ENCODE measurements around the gene SLC35G4.

The SLC35G4 gene

DNA sequence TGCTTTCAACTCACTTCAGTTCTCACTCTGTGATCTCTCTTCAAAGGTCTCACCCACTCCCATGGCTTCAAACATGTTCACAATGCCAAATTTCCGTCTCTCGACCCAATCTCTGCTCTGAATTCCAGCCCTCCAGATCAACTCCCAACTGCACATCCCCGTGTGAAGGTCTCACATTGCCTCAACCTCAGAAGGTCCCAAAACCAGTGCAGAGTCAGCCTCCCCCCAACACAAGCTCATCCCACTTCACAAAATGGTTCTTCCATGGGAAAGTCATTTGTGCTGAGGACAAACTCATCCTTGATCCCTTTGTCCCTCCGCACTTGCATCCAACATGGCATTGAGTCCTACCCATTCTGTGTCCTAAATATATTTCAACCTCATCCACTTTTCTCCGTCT is 48.6 kb downstream of the SLC35G4 start:
- TF ChIP-seq, protein P1, sequence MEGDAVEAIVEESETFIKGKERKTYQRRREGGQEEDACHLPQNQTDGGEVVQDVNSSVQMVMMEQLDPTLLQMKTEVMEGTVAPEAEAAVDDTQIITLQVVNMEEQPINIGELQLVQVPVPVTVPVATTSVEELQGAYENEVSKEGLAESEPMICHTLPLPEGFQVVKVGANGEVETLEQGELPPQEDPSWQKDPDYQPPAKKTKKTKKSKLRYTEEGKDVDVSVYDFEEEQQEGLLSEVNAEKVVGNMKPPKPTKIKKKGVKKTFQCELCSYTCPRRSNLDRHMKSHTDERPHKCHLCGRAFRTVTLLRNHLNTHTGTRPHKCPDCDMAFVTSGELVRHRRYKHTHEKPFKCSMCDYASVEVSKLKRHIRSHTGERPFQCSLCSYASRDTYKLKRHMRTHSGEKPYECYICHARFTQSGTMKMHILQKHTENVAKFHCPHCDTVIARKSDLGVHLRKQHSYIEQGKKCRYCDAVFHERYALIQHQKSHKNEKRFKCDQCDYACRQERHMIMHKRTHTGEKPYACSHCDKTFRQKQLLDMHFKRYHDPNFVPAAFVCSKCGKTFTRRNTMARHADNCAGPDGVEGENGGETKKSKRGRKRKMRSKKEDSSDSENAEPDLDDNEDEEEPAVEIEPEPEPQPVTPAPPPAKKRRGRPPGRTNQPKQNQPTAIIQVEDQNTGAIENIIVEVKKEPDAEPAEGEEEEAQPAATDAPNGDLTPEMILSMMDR (conservative IDR thresholded peaks at IDR 0.05; ENCODE audit: low read depth, low read length): no peak
- H3K4me3 ChIP-seq (ENCODE audit: low read depth, low read length): no peak overlapping the region
- DNase-seq (ENCODE audit: low read depth): no peak

- TF ChIP-seq, protein P1 (conservative IDR thresholded peaks at IDR 0.05; ENCODE audit: low read depth, low read length): no peak
- no peak for DNase-seq (ENCODE audit: low read depth)
- H3K4me3 ChIP-seq (ENCODE audit: low read depth, low read length): no peak overlapping the region
These were observed 49.6 kb downstream of the SLC35G4 start for GRCh38 chr18:11658989-11659388.
